Hepatocyte (in vitro differentiated cells): ENCODE results near the gene APOBEC3F.
"Not testable (repeated sequence)": the region's sequence is repeated elsewhere in the genome, so short reads cannot be mapped to it uniquely, and the experiment has no call there.

Source experiments
- CTCF ChIP-seq: fragments of 200-600 bp; sonication (generic); IDR thresholded peaks from 2 replicates; pipeline ENCODE4 v1.5.1; 2016; ENCODE audit warnings: antibody characterized with exemption, mild to moderate bottlenecking; ENCODE audit not compliant: poor library complexity
- EZH2 ChIP-seq: fragments of 200-600 bp; sonication (generic); IDR thresholded peaks from 2 replicates; pipeline ENCODE4 v1.6.1; 2016; ENCODE audit warnings: antibody characterized with exemption, mild to moderate bottlenecking, borderline replicate concordance
- EZH2phosphoT487 ChIP-seq: fragments of 200-600 bp; sonication (generic); IDR thresholded peaks from one replicate; pipeline ENCODE4 v1.6.1; 2018; ENCODE audit warnings: antibody characterized with exemption, mild to moderate bottlenecking, low read depth, moderate library complexity; ENCODE audit not compliant: unreplicated experiment, severe bottlenecking

- TF ChIP-seq CTCF, EZH2, EZH2phosphoT487: not testable (repeated sequence)
Observed at GRCh38 chr22:39072581-39072981, 31.9 kb downstream of the APOBEC3F start.
